Stimulated activated CD8-positive, alpha-beta memory T cell treated with anti-CD3 and anti-CD28 coated beads, Interleukin-7, amount 100 ng/mL, for 4 hours (primary cell): ENCODE results near the gene IL16.
"Not testable (repeated sequence)": the region's sequence is repeated elsewhere in the genome, so short reads cannot be mapped to it uniquely, and the experiment has no call there.

Experiments used
- DNase-seq, 2 donors: peaks; one replicate each; pipeline ENCODE4 v3.0.0-alpha.2; 2020; ENCODE audit warnings: low read depth in 2 of 2

The IL16 gene

GRCh38 chr15:81207987-81208386, 11.3 kb downstream of the IL16 start:
- not testable (repeated sequence) for DNase-seq

- no peak for DNase-seq
These were observed 13.0 kb downstream of the IL16 start for GRCh38 chr15:81209635-81210034.

GRCh38 chr15:81211376-81211775, 14.7 kb downstream of the IL16 start:
- no peak for DNase-seq

GRCh38 chr15:81213982-81214381, 17.3 kb downstream of the IL16 start:
- no peak for DNase-seq

- DNase-seq: no peak
These were observed 18.9 kb downstream of the IL16 start for GRCh38 chr15:81215531-81215930.

- no peak for DNase-seq
These were observed 19.3 kb downstream of the IL16 start for GRCh38 chr15:81215983-81216382.

GRCh38 chr15:81216422-81216821, 19.7 kb downstream of the IL16 start:
- DNase-seq: no peak

GRCh38 chr15:81221449-81221848, 24.8 kb downstream of the IL16 start:
- DNase-seq: no peak

- DNase-seq: no peak
These were observed 25.3 kb downstream of the IL16 start for GRCh38 chr15:81222007-81222406.

GRCh38 chr15:81223346-81223971, 26.8 kb downstream of the IL16 start:
- DNase-seq: no peak

GRCh38 chr15:81224232-81224631, 27.6 kb downstream of the IL16 start:
- DNase-seq: no peak

- no peak for DNase-seq
These were observed 28.5 kb downstream of the IL16 start for GRCh38 chr15:81225161-81225671.

GRCh38 chr15:81227716-81228115, 31.0 kb downstream of the IL16 start:
- no peak for DNase-seq

- no peak for DNase-seq
These were observed 32.9 kb downstream of the IL16 start for GRCh38 chr15:81229586-81229985.

GRCh38 chr15:81235276-81236123, 38.8 kb downstream of the IL16 start:
- no peak for DNase-seq

- DNase-seq: no peak
These were observed 42.5 kb downstream of the IL16 start for GRCh38 chr15:81239190-81239589.

- no peak for DNase-seq
These were observed 46.1 kb downstream of the IL16 start for GRCh38 chr15:81242778-81243177.

GRCh38 chr15:81244306-81244705, 47.6 kb downstream of the IL16 start:
- no peak for DNase-seq

GRCh38 chr15:81253846-81254245, 57.2 kb downstream of the IL16 start:
- DNase-seq: no peak

- DNase-seq: no peak
These were observed 57.7 kb downstream of the IL16 start for GRCh38 chr15:81254277-81254915.

- no peak for DNase-seq
These were observed 58.2 kb downstream of the IL16 start for GRCh38 chr15:81254916-81255290.

- DNase-seq: no peak
These were observed 58.8 kb downstream of the IL16 start for GRCh38 chr15:81255315-81255957.
